Measurements from ENCODE around the gene CHST7. TPM values are rescaled to one million over a fixed set of nuclear protein-coding genes. Genes with fewer than 3 reads are reported as not detected.
A peak's percentile ranks its signal among the peaks of the same experiment; 100 is the strongest.

CHST7 gene
- total and polyA plus RNA-seq, 10 of the 15 experiments (the other 5 are each of a cell fraction or from before 2014, with no cell fraction given) = 0.58 to 11.0 (median 5.4) TPM

DNA sequence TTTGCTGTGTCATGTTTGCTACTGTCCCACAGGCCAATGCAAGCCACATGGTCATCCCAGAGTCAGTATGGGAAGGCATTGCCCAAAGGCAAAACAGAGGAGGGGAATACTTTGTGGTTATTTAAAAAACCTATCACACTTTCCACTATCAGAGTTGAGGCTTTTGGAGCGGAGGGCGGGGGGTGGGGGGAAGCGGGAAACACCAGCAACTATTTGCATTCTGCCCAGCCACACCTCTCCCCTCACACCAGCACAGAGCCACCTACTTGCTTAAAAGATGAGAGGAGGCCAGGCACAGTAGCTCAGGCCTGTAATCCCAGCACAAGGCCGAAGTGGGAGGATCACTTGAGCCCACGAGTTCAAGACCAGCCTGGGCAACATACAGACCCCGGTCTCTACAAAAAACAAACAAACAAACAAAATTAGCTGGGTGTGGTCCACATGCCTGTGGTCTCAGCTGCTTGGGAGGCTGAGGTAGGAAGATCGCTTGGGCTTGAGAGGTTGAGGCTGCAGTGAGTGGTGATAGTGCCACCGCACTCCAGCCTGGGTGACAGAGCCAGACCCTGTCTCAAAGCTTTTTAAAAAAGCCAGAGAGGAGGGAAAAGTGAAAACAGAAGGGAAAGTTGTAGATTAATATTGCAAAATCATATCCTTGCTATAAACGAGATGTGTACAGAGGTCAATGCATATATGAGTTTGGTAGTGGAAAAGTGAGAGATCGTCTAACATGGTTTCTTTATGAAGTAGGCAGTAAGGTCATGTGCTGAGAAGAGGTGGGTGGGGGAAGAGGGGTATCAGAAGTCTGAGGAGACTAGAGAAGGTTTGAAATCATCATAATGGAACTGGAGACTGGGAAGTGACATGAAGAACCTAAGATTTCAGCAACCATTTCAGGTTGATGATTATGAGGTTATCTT lies 1.9 kb upstream of the CHST7 start:
- RAD21 ChIA-PET (ENCODE audit: unreplicated experiment) = interaction anchor here (1.0 to 2.5 kb wide), 10 partner anchors 9 to 224 kb away, joined by 3 to 43 read pairs (median 8); no protein-coding TSS in a partner anchor
- TF ChIP-seq SMARCA5 (IDR thresholded peaks at IDR 0.05) (peak; percentile 68; the same call in 1 of the 2 replicates), RAD51 (IDR thresholded peaks at IDR 0.05) (peak; percentile 57; the same call in 1 of the 2 replicates), NR2F1 (conservative IDR thresholded peaks at IDR 0.05) (0 out of 2 replicates have a peak, but pooled peaks have one; percentile 12), RUNX3 (IDR thresholded peaks at IDR 0.05; ENCODE audit: low read length) (peak; percentile 45), CEBPB (IDR thresholded peaks at IDR 0.05; ENCODE audit: borderline replicate concordance in 1 of 2, low read depth in 2 of 2, low read length in 2 of 2) (no peak), ZNF24 (IDR thresholded peaks at IDR 0.05) (no peak), STAT3 (IDR thresholded peaks at IDR 0.05; ENCODE audit: low read depth, low read length) (no peak), EGR1 (IDR thresholded peaks at IDR 0.05; ENCODE audit: borderline replicate concordance in 1 of 2, low read depth in 2 of 2, low read length in 2 of 2) (peak in 1 of 2 experiments; percentile 32; a peak in 1 of 3 replicates), POU2F2 (IDR thresholded peaks at IDR 0.05; ENCODE audit: borderline replicate concordance, low read depth, low read length) (peak; percentile 57; the same call in 1 of the 3 replicates), MEF2A (IDR thresholded peaks at IDR 0.05; ENCODE audit: insufficient read depth, low read depth, low read length) (no peak), HDGF (IDR thresholded peaks at IDR 0.05) (peak; percentile 47; the same call in 1 of the 2 replicates), IKZF1 (conservative IDR thresholded peaks at IDR 0.05) (no peak)
- TF ChIP-seq, protein P1, sequence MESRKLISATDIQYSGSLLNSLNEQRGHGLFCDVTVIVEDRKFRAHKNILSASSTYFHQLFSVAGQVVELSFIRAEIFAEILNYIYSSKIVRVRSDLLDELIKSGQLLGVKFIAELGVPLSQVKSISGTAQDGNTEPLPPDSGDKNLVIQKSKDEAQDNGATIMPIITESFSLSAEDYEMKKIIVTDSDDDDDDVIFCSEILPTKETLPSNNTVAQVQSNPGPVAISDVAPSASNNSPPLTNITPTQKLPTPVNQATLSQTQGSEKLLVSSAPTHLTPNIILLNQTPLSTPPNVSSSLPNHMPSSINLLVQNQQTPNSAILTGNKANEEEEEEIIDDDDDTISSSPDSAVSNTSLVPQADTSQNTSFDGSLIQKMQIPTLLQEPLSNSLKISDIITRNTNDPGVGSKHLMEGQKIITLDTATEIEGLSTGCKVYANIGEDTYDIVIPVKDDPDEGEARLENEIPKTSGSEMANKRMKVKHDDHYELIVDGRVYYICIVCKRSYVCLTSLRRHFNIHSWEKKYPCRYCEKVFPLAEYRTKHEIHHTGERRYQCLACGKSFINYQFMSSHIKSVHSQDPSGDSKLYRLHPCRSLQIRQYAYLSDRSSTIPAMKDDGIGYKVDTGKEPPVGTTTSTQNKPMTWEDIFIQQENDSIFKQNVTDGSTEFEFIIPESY (IDR thresholded peaks at IDR 0.05) = no peak
- TF ChIP-seq, protein P2, sequence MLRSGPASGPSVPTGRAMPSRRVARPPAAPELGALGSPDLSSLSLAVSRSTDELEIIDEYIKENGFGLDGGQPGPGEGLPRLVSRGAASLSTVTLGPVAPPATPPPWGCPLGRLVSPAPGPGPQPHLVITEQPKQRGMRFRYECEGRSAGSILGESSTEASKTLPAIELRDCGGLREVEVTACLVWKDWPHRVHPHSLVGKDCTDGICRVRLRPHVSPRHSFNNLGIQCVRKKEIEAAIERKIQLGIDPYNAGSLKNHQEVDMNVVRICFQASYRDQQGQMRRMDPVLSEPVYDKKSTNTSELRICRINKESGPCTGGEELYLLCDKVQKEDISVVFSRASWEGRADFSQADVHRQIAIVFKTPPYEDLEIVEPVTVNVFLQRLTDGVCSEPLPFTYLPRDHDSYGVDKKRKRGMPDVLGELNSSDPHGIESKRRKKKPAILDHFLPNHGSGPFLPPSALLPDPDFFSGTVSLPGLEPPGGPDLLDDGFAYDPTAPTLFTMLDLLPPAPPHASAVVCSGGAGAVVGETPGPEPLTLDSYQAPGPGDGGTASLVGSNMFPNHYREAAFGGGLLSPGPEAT (IDR thresholded peaks at IDR 0.05; ENCODE audit: low read depth) = 0 out of 2 replicates have a peak, but pooled peaks have one; percentile 39
- in situ Hi-C loops (cut with MboI) (no loop called here), intact Hi-C loops (cut with micrococcal nuclease; ENCODE audit: unreplicated experiment) (loop anchor here (5.0 kb wide), 1 partner anchor 141 kb away; no protein-coding TSS in a partner anchor)
- Histone ChIP-seq H3K4me3 (no peak overlapping the region), H3K27me3 (replicated peaks in 1 of 2; ENCODE audit: control insufficient read depth in 2 of 2, insufficient read depth in 2 of 2, low read length in 1 of 2) (no peaks in the 10 kb centered on the region), H3K4me2 (ENCODE audit: control insufficient read depth, insufficient read depth) (peak overlapping the region; percentile 75), H3K36me3 (ENCODE audit: control insufficient read depth in 2 of 2, insufficient read depth in 2 of 2, low read length in 1 of 2) (no peaks in the 10 kb centered on the region), H3K9ac (ENCODE audit: control insufficient read depth, insufficient read depth, low read length) (peak overlapping the region; percentile 1), H3K4me1 (ENCODE audit: control insufficient read depth, insufficient read depth, low read length) (peaks cover 26% of the 10 kb centered on the region), H3K9me3 (replicated peaks; ENCODE audit: control insufficient read depth, insufficient read depth, low read length) (no peaks in the 10 kb centered on the region), H4K20me1 (ENCODE audit: control insufficient read depth, insufficient read depth) (no peaks in the 10 kb centered on the region), H2AFZ (ENCODE audit: control insufficient read depth, low read depth, low read length) (no peak overlapping the region), H3K27ac (ENCODE audit: control insufficient read depth, insufficient read depth) (peak overlapping the region; percentile 80), H3K79me2 (ENCODE audit: control insufficient read depth, insufficient read depth, low read length) (peaks cover 23% of the 10 kb centered on the region)
- POLR2A ChIA-PET = interaction anchor here (1.2 to 3.5 kb wide), 2 partner anchors 9 to 66 kb away, joined by 3 to 15 read pairs; no protein-coding TSS in a partner anchor
- no peak for DNase-seq (ENCODE audit: low read depth, low spot score)
- CTCF ChIA-PET = interaction anchor here (0.9 to 2.5 kb wide), 10 partner anchors 9 to 163 kb away, joined by 3 to 30 read pairs (median 4); no protein-coding TSS in a partner anchor
- WGBS (ENCODE audit: insufficient coverage, insufficient replicate concordance, low lambda C conversion rate, missing lambda C conversion rate) = 22% methylated on average over 10 of the region's 10 CpGs
- ATAC-seq = peak; percentile 11
- no TSS peak for BruUV-seq (replicated peaks)
- SMC1A ChIA-PET (ENCODE audit: uncharacterized antibody, unreplicated experiment) = interaction anchor here (0.6 to 2.7 kb wide), 16 partner anchors 10 to 267 kb away, joined by 3 to 34 read pairs (median 4); no protein-coding TSS in a partner anchor
- no peak for FAIRE-seq

Data from GM12878 (cell line).